ENCODE data around the gene DHX16.

Gene DHX16

GRCh38 chr6:30635834-30636233 is 37.0 kb downstream of the DHX16 start:
- no peak overlapping the region for H3K4me3 ChIP-seq (ENCODE audit: low read length in 2 of 2)
- H3K9me3 ChIP-seq (ENCODE audit: control insufficient read depth in 2 of 2, low read length in 2 of 2) = no peaks in the 10 kb centered on the region
- H3K9ac ChIP-seq (ENCODE audit: low read depth in 1 of 2, low read length in 2 of 2) = no peak overlapping the region
- H3K4me1 ChIP-seq (ENCODE audit: control insufficient read depth in 2 of 2, insufficient read depth in 2 of 2, low read length in 2 of 2) = no peaks in the 10 kb centered on the region
- peaks cover 17 to 26% of the 10 kb centered on the region in 2 donors for H3K36me3 ChIP-seq (ENCODE audit: control insufficient read depth in 2 of 2, insufficient read depth in 2 of 2, low read length in 2 of 2)
- H3K27me3 ChIP-seq (ENCODE audit: control insufficient read depth in 2 of 2, insufficient read depth in 2 of 2, low read length in 2 of 2) = no peaks in the 10 kb centered on the region
- no peak overlapping the region for H3K27ac ChIP-seq (ENCODE audit: low read depth in 2 of 2, low read length in 2 of 2)

- peak within 1 kb of the TSS; percentile 90 to 95 for H3K4me3 ChIP-seq (ENCODE audit: low read length in 2 of 2)
- peak within 1 kb of the TSS; percentile 93 to 97 for H3K27ac ChIP-seq (ENCODE audit: low read depth in 2 of 2, low read length in 2 of 2)
- H3K27me3 ChIP-seq (ENCODE audit: control insufficient read depth in 2 of 2, insufficient read depth in 2 of 2, low read length in 2 of 2) = no peaks in the 10 kb centered on the region
- peaks cover 37 to 45% of the 10 kb centered on the region in 2 donors for H3K36me3 ChIP-seq (ENCODE audit: control insufficient read depth in 2 of 2, insufficient read depth in 2 of 2, low read length in 2 of 2)
- no peaks in the 10 kb centered on the region for H3K9me3 ChIP-seq (ENCODE audit: control insufficient read depth in 2 of 2, low read length in 2 of 2)
- peaks cover 13 to 16% of the 10 kb centered on the region in 2 donors for H3K4me1 ChIP-seq (ENCODE audit: control insufficient read depth in 2 of 2, insufficient read depth in 2 of 2, low read length in 2 of 2)
- H3K9ac ChIP-seq (ENCODE audit: low read depth in 1 of 2, low read length in 2 of 2) = peak within 1 kb of the TSS; percentile 90 to 98
These were observed 46.1 kb downstream of the DHX16 start, which contains the start of gene ATAT1 for GRCh38 chr6:30626484-30627366. TSS of gene ATAT1 (plus strand) at chr6:30626874.

GRCh38 chr6:30625511-30625910 is 47.3 kb downstream of the DHX16 start:
- Histone ChIP-seq H3K9me3 (ENCODE audit: control insufficient read depth in 2 of 2, low read length in 2 of 2) (no peaks in the 10 kb centered on the region), H3K9ac (ENCODE audit: low read depth in 1 of 2, low read length in 2 of 2) (no peak overlapping the region), H3K36me3 (ENCODE audit: control insufficient read depth in 2 of 2, insufficient read depth in 2 of 2, low read length in 2 of 2) (peaks cover 35 to 45% of the 10 kb centered on the region in 2 donors), H3K27ac (ENCODE audit: low read depth in 2 of 2, low read length in 2 of 2) (peak overlapping the region in 1 of 2 donors; percentile 97), H3K4me3 (ENCODE audit: low read length in 2 of 2) (no peak overlapping the region), H3K4me1 (ENCODE audit: control insufficient read depth in 2 of 2, insufficient read depth in 2 of 2, low read length in 2 of 2) (peaks cover 13 to 16% of the 10 kb centered on the region in 2 donors), H3K27me3 (ENCODE audit: control insufficient read depth in 2 of 2, insufficient read depth in 2 of 2, low read length in 2 of 2) (no peaks in the 10 kb centered on the region)

GRCh38 chr6:30619561-30619960 is 53.2 kb downstream of the DHX16 start:
- Histone ChIP-seq H3K4me3 (ENCODE audit: low read length in 2 of 2) (no peak overlapping the region), H3K27ac (ENCODE audit: low read depth in 2 of 2, low read length in 2 of 2) (no peak overlapping the region), H3K27me3 (ENCODE audit: control insufficient read depth in 2 of 2, insufficient read depth in 2 of 2, low read length in 2 of 2) (no peaks in the 10 kb centered on the region), H3K9me3 (ENCODE audit: control insufficient read depth in 2 of 2, low read length in 2 of 2) (no peaks in the 10 kb centered on the region), H3K9ac (ENCODE audit: low read depth in 1 of 2, low read length in 2 of 2) (no peak overlapping the region), H3K36me3 (ENCODE audit: control insufficient read depth in 2 of 2, insufficient read depth in 2 of 2, low read length in 2 of 2) (peaks cover 30 to 38% of the 10 kb centered on the region in 2 donors), H3K4me1 (ENCODE audit: control insufficient read depth in 2 of 2, insufficient read depth in 2 of 2, low read length in 2 of 2) (peaks cover 4 to 18% of the 10 kb centered on the region in 2 donors)

- Histone ChIP-seq H3K27ac (ENCODE audit: low read depth in 2 of 2, low read length in 2 of 2) (peak overlapping the region; percentile 93 to 98), H3K4me3 (ENCODE audit: low read length in 2 of 2) (peak overlapping the region; percentile 97 to 98), H3K4me1 (ENCODE audit: control insufficient read depth in 2 of 2, insufficient read depth in 2 of 2, low read length in 2 of 2) (peaks cover 10 to 25% of the 10 kb centered on the region in 2 donors), H3K9me3 (ENCODE audit: control insufficient read depth in 2 of 2, low read length in 2 of 2) (no peaks in the 10 kb centered on the region), H3K27me3 (ENCODE audit: control insufficient read depth in 2 of 2, insufficient read depth in 2 of 2, low read length in 2 of 2) (no peaks in the 10 kb centered on the region), H3K9ac (ENCODE audit: low read depth in 1 of 2, low read length in 2 of 2) (peak overlapping the region; percentile 94 to 98), H3K36me3 (ENCODE audit: control insufficient read depth in 2 of 2, insufficient read depth in 2 of 2, low read length in 2 of 2) (peaks cover 24 to 30% of the 10 kb centered on the region in 2 donors)
These were observed 54.5 kb downstream of the DHX16 start for GRCh38 chr6:30618270-30618797.

- Histone ChIP-seq H3K4me1 (ENCODE audit: control insufficient read depth in 2 of 2, insufficient read depth in 2 of 2, low read length in 2 of 2) (peaks cover 10 to 25% of the 10 kb centered on the region in 2 donors), H3K4me3 (ENCODE audit: low read length in 2 of 2) (peak within 1 kb of the TSS; percentile 98 to 99), H3K27me3 (ENCODE audit: control insufficient read depth in 2 of 2, insufficient read depth in 2 of 2, low read length in 2 of 2) (no peaks in the 10 kb centered on the region), H3K9ac (ENCODE audit: low read depth in 1 of 2, low read length in 2 of 2) (peak within 1 kb of the TSS; percentile 95 to 100), H3K36me3 (ENCODE audit: control insufficient read depth in 2 of 2, insufficient read depth in 2 of 2, low read length in 2 of 2) (peaks cover 21 to 24% of the 10 kb centered on the region in 2 donors), H3K9me3 (ENCODE audit: control insufficient read depth in 2 of 2, low read length in 2 of 2) (no peaks in the 10 kb centered on the region), H3K27ac (ENCODE audit: low read depth in 2 of 2, low read length in 2 of 2) (peak within 1 kb of the TSS; percentile 98)
These were observed 55.1 kb downstream of the DHX16 start, which contains the start of gene MRPS18B for GRCh38 chr6:30617565-30618269. TSS of gene MRPS18B (plus strand) at chr6:30617840. CDS start at chr6:30617866, 26 bp downstream.

GRCh38 chr6:30616811-30617564 is 55.8 kb downstream of the DHX16 start, which contains the start of gene PPP1R10:
TSS of gene PPP1R10 (minus strand) at chr6:30617243. CDS start at chr6:30609944, 7,299 bp downstream.
- Histone ChIP-seq H3K27me3 (ENCODE audit: control insufficient read depth in 2 of 2, insufficient read depth in 2 of 2, low read length in 2 of 2) (no peaks in the 10 kb centered on the region), H3K4me1 (ENCODE audit: control insufficient read depth in 2 of 2, insufficient read depth in 2 of 2, low read length in 2 of 2) (peaks cover 10 to 25% of the 10 kb centered on the region in 2 donors), H3K4me3 (ENCODE audit: low read length in 2 of 2) (peak within 1 kb of the TSS; percentile 98 to 99), H3K9ac (ENCODE audit: low read depth in 1 of 2, low read length in 2 of 2) (peak within 1 kb of the TSS; percentile 95 to 100), H3K27ac (ENCODE audit: low read depth in 2 of 2, low read length in 2 of 2) (peak within 1 kb of the TSS; percentile 98), H3K36me3 (ENCODE audit: control insufficient read depth in 2 of 2, insufficient read depth in 2 of 2, low read length in 2 of 2) (peaks cover 18 to 21% of the 10 kb centered on the region in 2 donors), H3K9me3 (ENCODE audit: control insufficient read depth in 2 of 2, low read length in 2 of 2) (no peaks in the 10 kb centered on the region)

- H3K4me3 ChIP-seq (ENCODE audit: low read length in 2 of 2) = peak overlapping the region; percentile 98 to 99
These were observed 56.6 kb downstream of the DHX16 start for GRCh38 chr6:30615958-30616810.

More at GRCh38 chr6:30615958-30616810, 56.6 kb downstream of the DHX16 start:
- H3K9me3 ChIP-seq (ENCODE audit: control insufficient read depth in 2 of 2, low read length in 2 of 2) = no peaks in the 10 kb centered on the region
- H3K9ac ChIP-seq (ENCODE audit: low read depth in 1 of 2, low read length in 2 of 2) = peak overlapping the region; percentile 95 to 100
- peaks cover 10 to 25% of the 10 kb centered on the region in 2 donors for H3K4me1 ChIP-seq (ENCODE audit: control insufficient read depth in 2 of 2, insufficient read depth in 2 of 2, low read length in 2 of 2)
- H3K36me3 ChIP-seq (ENCODE audit: control insufficient read depth in 2 of 2, insufficient read depth in 2 of 2, low read length in 2 of 2) = peaks cover 18% of the 10 kb centered on the region in 2 donors
- peak overlapping the region; percentile 98 for H3K27ac ChIP-seq (ENCODE audit: low read depth in 2 of 2, low read length in 2 of 2)
- no peaks in the 10 kb centered on the region for H3K27me3 ChIP-seq (ENCODE audit: control insufficient read depth in 2 of 2, insufficient read depth in 2 of 2, low read length in 2 of 2)

Measured in mucosa of rectum (tissue), 2 donors.